Sigmoid colon (tissue), 7 donors: Measurements from ENCODE around the gene MAP3K12. TPM values are rescaled to one million over a fixed set of nuclear protein-coding genes. Genes with fewer than 3 reads are reported as not detected.

ENCODE experiments used
- DNase-seq: peaks from one replicate; pipeline ENCODE4 v3.0.0-alpha.2; 2019
- H3K27ac ChIP-seq, 4 donors: fragments of 200-600 bp; sonication (generic); one replicate each; pipeline ENCODE4 v1.5.1; 2016 to 2019; ENCODE audit warnings: mild to moderate bottlenecking in 1 of 4
- H3K27me3 ChIP-seq, 3 donors: fragments of 200-600 bp; sonication (generic); one replicate each; pipeline ENCODE4 v1.5.1; 2019; ENCODE audit warnings: mild to moderate bottlenecking in 1 of 3
- H3K36me3 ChIP-seq, 4 donors: fragments of 200-600 bp; sonication (generic); one replicate each; pipeline ENCODE4 v1.5.1; 2016 to 2019
- H3K4me1 ChIP-seq, 4 donors: fragments of 200-600 bp; sonication (generic); one replicate each; pipeline ENCODE4 v1.5.1; 2017 to 2019
- H3K4me3 ChIP-seq, 4 donors: fragments of 200-600 bp; sonication (generic); one replicate each; pipeline ENCODE4 v1.5.1; 2017 to 2019; ENCODE audit warnings: mild to moderate bottlenecking in 2 of 4, moderate library complexity in 1 of 4
- H3K9me3 ChIP-seq, 4 donors: fragments of 200-600 bp in 3 of 4; sonication (generic) in 3 of 4; one replicate each; pipeline versions ENCODE4 v1.5.1 to v1.6.1; 2013 to 2019
- EP300 ChIP-seq, 4 donors: sonication (generic); formaldehyde crosslinking; IDR thresholded peaks; one replicate each; pipeline ENCODE4 v1.6.1; 2017; ENCODE audit warnings: antibody characterized with exemption in 4 of 4
- POLR2A ChIP-seq, 2 donors: fragments of 450-650 bp; IDR thresholded peaks; one replicate each; pipeline ENCODE4 v1.6.1; 2016; ENCODE audit warnings: antibody characterized with exemption in 2 of 2, mild to moderate bottlenecking in 2 of 2, moderate library complexity in 2 of 2
- POLR2AphosphoS5 ChIP-seq, 4 donors: sonication (generic); formaldehyde crosslinking; IDR thresholded peaks; one replicate each; pipeline ENCODE4 v1.6.1; 2017; ENCODE audit warnings: antibody characterized with exemption in 4 of 4
- WGBS, 2 donors: extraction: QIAGEN DNeasy Blood & Tissue Kit; methylation state at CpG; one replicate each; pipeline ENCODE4 v1.1.7; 2013; 5-methylcytosine and 5-hydroxymethylcytosine counted together
- intact Hi-C: fragments of 100-400 bp; cut with DNase I; formaldehyde crosslinking; loops from one replicate; pipeline ENCODE4 v1.15.1; 2023
- polyA plus RNA-seq, 3 donors: library from polyadenylated mRNA; stranded (reverse); fragments of 200-250 nt; gene quantifications; one replicate each; pipeline ENCODE4 v1.2.3, GENCODE V29; 2013
- total RNA-seq, 4 donors: library from RNA; depleted of rRNA; stranded (reverse); fragments of >200 nt; gene quantifications; one replicate each; pipeline ENCODE4 v1.1.0, GENCODE V29; 2016
- TF ChIP-seq, protein P1 (sequence below), 4 experiments: fragments of 450-650 bp in 3 of 4; fragments of 200-600 bp in 1 of 4; IDR thresholded peaks; one replicate each; pipeline ENCODE4 v1.5.1; 2016 to 2019; ENCODE audit warnings: antibody characterized with exemption in 4 of 4, mild to moderate bottlenecking in 3 of 4, moderate library complexity in 2 of 4
- donor health status: healthy with polysubstance abuse.
- donor health status: Bipolar disorder and iron deficiency.
- donor health status: healthy.

MAP3K12 gene
- total and polyA plus RNA-seq, 7 donors, result 1.6 to 27.4 (median 18.5) TPM

DNA sequence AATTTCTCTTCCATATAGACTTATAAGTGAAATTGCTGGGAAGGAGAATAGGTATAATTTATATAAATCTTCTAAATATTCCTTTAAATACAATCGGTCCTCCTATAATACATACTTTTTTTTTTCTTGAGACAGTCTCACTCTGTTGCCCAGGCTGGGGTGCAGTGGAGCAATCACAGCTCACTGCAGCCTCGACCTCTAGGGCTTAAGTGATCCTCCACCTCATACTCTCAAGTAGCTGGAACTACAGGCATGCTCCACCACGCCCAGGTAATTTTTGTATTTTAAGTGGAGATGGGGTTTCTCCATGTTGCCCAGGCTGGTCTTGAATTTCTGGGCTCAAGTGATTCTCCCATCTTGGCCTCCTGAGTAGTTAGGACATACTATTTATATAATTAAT is 37.7 kb upstream of the MAP3K12 start:
- H3K9me3 ChIP-seq, result no peaks in the 10 kb centered on the region
- 77 to 96% methylated on average over 3 of the region's 3 CpGs for WGBS, 2 donors
- intact Hi-C loops, result no loop called here
- peaks cover 0 to 19% (median 11%) of the 10 kb centered on the region in 4 donors for H3K4me1 ChIP-seq
- TF ChIP-seq, protein P1, sequence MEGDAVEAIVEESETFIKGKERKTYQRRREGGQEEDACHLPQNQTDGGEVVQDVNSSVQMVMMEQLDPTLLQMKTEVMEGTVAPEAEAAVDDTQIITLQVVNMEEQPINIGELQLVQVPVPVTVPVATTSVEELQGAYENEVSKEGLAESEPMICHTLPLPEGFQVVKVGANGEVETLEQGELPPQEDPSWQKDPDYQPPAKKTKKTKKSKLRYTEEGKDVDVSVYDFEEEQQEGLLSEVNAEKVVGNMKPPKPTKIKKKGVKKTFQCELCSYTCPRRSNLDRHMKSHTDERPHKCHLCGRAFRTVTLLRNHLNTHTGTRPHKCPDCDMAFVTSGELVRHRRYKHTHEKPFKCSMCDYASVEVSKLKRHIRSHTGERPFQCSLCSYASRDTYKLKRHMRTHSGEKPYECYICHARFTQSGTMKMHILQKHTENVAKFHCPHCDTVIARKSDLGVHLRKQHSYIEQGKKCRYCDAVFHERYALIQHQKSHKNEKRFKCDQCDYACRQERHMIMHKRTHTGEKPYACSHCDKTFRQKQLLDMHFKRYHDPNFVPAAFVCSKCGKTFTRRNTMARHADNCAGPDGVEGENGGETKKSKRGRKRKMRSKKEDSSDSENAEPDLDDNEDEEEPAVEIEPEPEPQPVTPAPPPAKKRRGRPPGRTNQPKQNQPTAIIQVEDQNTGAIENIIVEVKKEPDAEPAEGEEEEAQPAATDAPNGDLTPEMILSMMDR (IDR thresholded peaks at IDR 0.05), result no peak
- no peak for TF ChIP-seq EP300 (IDR thresholded peaks at IDR 0.05)
- no peak for TF ChIP-seq POLR2AphosphoS5 (IDR thresholded peaks at IDR 0.05)
- no peak for TF ChIP-seq POLR2A (IDR thresholded peaks at IDR 0.05)
- peak overlapping the region in 1 of 4 donors; percentile 76 for H3K27ac ChIP-seq
- H3K36me3 ChIP-seq, result peaks cover 35 to 90% (median 52%) of the 10 kb centered on the region in 4 donors
- no peak for DNase-seq
- H3K27me3 ChIP-seq, result no peaks in the 10 kb centered on the region
- H3K4me3 ChIP-seq, result no peak overlapping the region

DNA sequence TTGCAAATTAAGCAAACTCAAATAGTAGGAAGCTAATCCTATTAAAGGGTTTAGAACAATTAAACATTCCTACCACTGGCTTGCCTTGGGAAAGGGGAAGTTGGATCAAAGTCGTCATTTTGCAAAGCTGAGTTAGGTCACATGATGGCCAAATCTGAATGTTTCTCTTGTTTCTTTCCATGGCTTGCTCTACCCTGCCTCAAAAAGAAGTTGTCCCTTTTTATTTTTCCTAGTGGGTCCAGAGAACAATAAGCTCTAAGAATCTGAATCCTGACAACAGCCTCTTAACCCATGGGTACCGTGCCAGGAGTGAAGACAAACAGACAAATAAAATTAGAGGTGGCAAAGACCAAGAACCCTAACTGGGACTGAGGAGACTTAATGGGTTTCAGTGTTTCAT is 34.2 kb upstream of the MAP3K12 start:
- DNase-seq, result no peak
- no peaks in the 10 kb centered on the region for H3K9me3 ChIP-seq
- intact Hi-C loops, result no loop called here
- H3K4me1 ChIP-seq, result peaks cover 0 to 10% (median 4%) of the 10 kb centered on the region in 4 donors
- no peaks in the 10 kb centered on the region for H3K27me3 ChIP-seq
- H3K4me3 ChIP-seq, result no peak overlapping the region
- no peak for TF ChIP-seq POLR2A (IDR thresholded peaks at IDR 0.05)
- TF ChIP-seq EP300 (IDR thresholded peaks at IDR 0.05), result no peak
- TF ChIP-seq, protein P1 (IDR thresholded peaks at IDR 0.05), result no peak
- no peak for TF ChIP-seq POLR2AphosphoS5 (IDR thresholded peaks at IDR 0.05)
- H3K27ac ChIP-seq, result no peak overlapping the region
- H3K36me3 ChIP-seq, result peaks cover 48 to 94% (median 71%) of the 10 kb centered on the region in 4 donors
- 86 to 87% methylated on average over 2 of the region's 2 CpGs for WGBS, 2 donors

DNA sequence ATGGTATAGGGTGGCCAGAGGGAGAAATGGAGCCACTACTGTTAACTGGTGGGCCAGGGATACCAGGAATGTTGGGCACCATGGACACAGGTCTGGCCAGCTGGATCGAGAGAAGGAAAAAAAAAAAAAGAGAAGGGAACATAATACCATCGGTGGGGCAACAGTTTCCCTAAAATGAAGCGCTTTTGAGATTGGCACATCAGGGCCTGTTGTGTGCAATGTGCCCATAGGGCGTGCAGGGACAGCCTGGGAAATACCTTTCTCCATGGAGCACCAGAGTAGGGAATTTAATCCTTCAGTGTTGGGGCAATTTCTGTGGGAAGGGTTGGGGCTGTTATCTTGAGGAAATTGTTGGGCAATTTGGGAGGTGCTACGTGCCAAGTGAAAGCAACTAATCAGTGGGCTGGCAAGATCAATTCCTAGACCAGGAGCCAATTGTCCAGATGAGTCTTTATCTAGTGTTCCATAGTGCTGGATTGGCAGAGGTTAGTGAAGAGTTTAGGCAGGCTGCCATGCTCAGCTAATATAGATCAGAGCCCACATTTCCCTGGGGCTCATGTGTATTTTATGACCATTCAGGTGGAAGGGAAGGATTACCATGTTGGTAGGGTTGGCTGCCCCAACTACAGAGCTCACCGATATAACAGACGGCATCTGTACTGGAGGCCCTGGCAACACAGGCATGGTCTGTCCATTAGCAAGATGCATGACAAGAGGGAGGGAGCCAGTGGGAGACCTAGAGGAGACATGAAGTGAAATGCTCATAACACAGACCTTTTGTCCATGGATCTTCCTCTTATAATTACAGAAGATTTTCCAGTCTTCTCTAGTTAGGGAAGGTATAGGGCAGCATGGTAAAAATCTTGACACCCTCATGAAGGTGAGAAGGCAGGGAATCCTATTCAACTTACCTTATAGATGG is 33.5 kb upstream of the MAP3K12 start:
- Histone ChIP-seq H3K27ac (no peak overlapping the region), H3K27me3 (no peaks in the 10 kb centered on the region), H3K9me3 (no peaks in the 10 kb centered on the region), H3K4me1 (peaks cover 0 to 3% (median under 1%) of the 10 kb centered on the region in 4 donors), H3K4me3 (no peak overlapping the region), H3K36me3 (peaks cover 48 to 100% (median 72%) of the 10 kb centered on the region in 4 donors)
- no peak for DNase-seq
- no peak for TF ChIP-seq EP300 (IDR thresholded peaks at IDR 0.05)
- no peak for TF ChIP-seq POLR2AphosphoS5 (IDR thresholded peaks at IDR 0.05)
- TF ChIP-seq, protein P1 (IDR thresholded peaks at IDR 0.05), result no peak
- TF ChIP-seq POLR2A (IDR thresholded peaks at IDR 0.05), result no peak
- intact Hi-C loops, result no loop called here
- 92 to 97% methylated on average over 7 of the region's 7 CpGs for WGBS, 2 donors

DNA sequence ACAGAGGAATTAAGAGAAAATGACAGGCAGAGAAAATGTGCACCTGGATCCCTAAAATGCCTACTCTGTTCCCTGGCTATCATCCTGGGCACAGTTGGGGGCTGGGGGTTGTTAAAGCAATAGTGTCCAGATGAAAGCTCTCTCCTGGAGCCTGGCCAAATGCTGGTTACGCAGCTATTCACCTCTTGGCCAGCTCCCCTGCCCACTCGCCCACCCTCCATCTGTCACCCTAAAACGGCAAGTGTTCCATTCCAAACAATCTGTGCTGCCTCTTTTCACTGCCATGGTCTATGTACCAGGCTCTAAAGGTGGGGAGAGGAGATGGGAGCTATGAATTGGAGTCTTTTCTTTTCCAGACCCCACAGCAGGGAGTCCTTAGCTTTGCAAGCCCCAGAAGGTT is 32.8 kb upstream of the MAP3K12 start:
- Histone ChIP-seq H3K4me1 (no peaks in the 10 kb centered on the region), H3K4me3 (no peak overlapping the region), H3K36me3 (peaks cover 48 to 100% (median 69%) of the 10 kb centered on the region in 4 donors), H3K9me3 (no peaks in the 10 kb centered on the region), H3K27ac (no peak overlapping the region), H3K27me3 (no peaks in the 10 kb centered on the region)
- intact Hi-C loops, result no loop called here
- WGBS, 2 donors, result 82 to 85% methylated on average over 3 of the region's 3 CpGs
- no peak for DNase-seq
- TF ChIP-seq, protein P1 (IDR thresholded peaks at IDR 0.05), result no peak
- TF ChIP-seq POLR2AphosphoS5 (IDR thresholded peaks at IDR 0.05) (no peak), EP300 (IDR thresholded peaks at IDR 0.05) (no peak), POLR2A (IDR thresholded peaks at IDR 0.05) (no peak)
